GM18511 (cell line): ENCODE results near the gene LEF1.

ENCODE experiments used
- ATAC-seq: cut with Tn5 transposase; IDR thresholded peaks from one replicate; pipeline ENCODE4 v1.9.1; 2021; ENCODE audit warnings: mild to moderate bottlenecking, moderate library complexity; ENCODE audit not compliant: unreplicated experiment

LEF1 gene

DNA sequence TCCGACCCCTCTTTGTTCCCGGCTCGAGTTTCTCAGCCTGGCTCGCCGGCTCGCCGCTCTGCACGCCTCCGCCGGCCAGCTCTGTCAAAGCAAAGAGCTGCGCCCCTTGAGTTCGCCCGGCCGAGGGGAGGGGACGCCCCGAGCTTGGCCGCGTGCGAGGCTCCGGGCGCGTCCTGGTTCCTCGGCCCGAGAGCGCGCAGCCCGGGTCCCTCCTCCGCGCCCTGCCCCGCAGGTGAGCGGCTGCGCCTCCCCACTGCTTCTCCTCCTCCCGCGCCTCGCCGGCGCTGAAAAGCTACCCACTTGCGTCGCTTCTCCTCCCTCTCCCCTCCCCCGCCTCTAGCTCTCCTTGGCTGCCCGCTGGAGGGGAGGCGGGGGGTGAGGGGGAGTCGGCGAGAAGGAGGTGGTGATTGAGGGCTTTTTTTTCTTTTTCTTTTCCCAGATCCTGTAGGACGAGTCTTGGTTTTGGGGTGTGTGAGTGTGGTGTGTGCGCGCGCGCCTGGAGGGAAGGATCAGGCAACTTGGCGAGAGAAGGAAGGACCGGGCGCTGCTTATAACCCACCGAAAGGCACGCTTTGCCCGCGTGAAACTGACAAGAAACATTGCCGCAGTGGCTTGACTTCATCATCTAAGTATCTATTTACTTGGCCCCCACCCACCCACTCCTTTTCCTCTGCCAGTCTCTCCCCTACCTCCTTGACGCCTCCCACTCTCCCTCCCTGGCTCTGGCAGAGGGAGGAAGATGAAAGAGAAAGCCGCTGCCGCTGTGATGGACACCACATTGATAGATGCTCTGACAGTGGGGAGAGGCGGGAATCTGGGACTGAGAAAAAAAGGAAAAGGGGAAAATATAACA, at the start of gene LEF1:
Gene LEF1 (minus strand): TSS at position 262 of the 853 bp plus-strand sequence. CDS start 1,165 bp downstream, outside the sequence.
- ATAC-seq = peak; percentile 37

DNA sequence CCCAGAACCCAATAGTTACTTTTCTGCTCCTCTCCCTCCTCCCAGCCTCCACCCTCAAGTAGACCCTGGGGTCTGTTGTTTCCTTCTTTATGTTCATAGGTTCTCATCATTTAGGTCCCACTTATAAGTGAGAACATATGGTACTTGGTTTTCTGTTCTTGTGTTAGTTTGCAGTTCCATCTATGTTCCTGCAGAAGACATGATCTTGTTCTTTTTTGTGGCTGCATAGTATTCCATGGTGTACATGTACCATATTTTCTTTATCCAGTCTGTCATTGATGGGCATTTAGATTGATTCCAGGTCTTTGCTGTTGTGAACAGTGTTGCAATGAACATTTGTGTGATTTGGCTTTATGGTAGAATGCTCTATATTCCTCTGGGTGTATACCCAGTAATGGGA, 47.8 kb upstream of the LEF1 start:
- ATAC-seq = no peak

DNA sequence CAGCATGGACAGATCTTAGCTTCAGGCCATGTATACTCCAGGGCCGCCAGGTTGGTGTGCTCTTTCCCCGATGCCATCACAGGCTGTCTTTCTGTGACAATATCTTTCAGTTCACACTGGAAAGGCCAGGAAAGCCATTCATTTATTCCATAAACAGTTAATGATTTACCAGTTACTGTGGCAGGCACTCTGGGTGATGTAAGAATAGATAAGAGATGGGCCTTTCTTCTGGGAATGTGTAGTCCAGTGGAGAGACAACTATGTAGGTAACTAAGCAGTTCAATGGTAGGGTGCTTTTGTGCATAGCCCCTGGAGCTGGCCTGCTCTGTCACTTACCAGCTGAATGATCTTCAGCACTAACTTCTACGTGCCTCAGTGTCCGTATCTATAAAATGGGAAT, 46.3 kb upstream of the LEF1 start:
- no peak for ATAC-seq

DNA sequence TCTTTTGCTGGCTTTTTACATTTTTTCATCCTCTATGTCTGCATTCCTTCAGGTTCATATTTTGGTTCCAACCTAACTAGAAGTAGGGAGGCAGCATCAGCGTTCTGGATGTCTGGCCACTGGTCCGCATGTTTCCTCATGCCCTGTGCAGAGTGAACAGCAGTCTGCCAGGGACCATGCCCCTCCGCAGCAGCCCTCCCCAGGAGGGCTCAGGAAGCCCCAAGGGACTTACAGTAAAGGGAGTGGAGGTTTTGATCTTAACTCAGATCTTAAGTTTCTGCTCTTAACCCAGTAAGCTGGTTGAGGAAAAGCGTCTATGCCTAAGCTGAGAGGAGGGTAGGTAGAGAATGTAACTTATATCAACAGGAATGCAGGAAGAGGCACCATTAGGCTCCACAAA, 45.0 kb upstream of the LEF1 start:
- ATAC-seq = no peak

DNA sequence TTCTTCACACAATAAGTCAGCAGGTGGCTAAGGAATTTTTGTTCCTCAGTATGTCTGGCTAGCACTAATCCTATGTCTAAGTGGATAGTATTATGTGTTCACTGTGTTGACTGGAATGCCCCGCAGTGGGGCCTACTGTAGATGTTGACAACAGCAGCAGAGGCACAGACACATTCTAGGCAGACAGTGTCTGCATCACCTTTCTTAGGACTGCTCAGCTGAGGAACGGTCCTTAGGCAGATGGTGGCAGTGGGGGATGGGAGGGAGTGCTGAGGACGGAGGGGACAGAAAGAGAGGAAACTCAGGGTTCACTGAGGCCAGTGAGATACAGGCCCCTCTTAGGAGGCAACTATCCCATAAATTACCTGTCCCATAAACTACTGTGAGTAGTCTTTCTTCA, 44.6 kb upstream of the LEF1 start:
- no peak for ATAC-seq

DNA sequence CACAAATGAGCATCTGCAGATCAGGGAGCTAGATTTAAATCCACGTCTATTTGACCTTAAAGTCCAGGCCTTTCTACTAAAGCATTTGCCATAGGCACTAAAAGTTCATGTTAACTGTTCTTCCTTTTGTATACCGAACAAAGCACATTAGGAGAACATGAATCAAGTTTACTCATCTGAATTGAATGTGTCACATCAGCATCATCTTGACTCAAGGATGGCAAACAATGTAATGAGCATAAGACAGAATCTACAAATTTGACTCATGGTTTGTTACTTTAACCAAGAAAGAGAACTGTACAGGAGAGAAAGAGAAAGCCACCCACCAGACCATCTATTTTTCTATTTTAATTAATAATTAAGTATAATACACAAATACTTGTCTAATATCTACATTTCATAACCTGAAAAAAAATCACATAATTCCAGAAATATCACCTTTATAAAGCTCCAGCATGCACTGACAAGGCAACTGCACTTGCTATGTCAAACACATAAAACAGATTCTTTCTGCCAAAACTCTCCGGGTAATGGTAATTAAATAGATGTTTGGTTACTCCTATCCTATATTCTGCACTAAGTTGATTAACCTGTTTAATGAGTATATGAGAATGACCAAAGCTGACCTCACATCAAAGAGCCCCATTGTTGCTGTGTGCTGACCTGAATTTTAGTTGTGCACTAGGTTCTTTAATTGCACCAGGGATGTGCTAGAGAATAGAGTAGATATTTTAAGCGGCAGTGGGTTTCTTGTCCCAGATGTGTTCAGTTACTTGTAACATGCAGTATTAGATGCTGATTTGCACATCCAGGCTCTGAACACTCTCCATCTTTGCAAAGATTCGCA, 42.5 kb upstream of the LEF1 start:
- ATAC-seq = no peak

DNA sequence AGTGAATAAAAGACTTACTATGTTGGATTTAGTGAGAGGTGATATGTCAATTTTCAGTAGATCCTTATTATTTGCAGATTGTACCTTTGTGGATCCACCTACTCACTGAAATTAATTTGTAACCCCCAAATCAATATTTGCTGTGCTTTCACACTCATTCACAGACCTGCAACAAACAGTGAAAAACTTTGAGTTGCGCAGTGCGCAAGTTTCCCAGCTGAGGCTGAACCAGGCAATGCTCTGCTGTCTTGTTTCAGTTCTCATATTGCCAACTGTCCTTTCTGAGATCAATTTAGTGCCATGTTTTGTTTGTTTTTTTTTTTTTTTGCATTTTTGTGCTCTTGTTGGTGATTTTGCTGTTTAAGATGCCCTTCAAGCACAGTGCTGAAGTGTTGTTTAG, 40.8 kb upstream of the LEF1 start:
- ATAC-seq = no peak

DNA sequence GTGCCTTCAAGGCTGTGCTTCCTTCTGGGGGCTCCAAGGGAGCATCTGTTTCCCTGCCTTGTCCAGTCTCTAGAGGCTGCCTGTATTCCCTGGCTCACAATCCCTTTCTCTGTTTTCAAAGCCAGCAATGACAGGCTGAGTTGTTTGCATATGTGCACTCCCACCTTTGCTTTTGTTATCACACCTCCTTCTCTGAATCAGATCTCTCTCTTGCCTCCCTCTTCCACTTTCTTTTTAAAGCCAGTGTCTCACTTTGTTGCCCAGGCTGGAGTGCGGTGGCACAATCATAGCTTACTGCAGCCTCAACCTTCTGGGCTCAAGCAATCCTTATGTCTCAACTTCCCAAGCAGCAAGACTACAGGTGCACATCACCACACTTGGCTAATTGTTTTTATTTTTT, 37.1 kb upstream of the LEF1 start:
- ATAC-seq = no peak

DNA sequence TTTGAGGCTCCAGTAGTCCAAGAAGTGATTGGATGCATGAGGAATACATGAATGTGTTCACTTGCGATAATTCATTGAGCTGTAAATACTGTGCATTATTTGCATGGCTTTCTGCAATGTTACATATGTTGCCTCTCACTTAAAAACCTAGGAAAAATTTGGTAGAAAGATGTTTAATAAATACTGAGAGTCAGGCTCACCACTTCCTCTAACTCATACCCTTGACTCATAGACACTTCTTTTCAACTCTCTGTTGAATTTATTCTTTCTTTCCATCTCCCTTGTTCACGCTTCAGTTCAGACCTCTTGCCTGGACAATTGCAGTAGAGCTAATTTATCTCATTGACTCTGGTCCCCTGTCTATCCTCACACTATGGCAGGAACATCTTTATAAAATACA, 35.8 kb upstream of the LEF1 start:
- ATAC-seq = no peak

DNA sequence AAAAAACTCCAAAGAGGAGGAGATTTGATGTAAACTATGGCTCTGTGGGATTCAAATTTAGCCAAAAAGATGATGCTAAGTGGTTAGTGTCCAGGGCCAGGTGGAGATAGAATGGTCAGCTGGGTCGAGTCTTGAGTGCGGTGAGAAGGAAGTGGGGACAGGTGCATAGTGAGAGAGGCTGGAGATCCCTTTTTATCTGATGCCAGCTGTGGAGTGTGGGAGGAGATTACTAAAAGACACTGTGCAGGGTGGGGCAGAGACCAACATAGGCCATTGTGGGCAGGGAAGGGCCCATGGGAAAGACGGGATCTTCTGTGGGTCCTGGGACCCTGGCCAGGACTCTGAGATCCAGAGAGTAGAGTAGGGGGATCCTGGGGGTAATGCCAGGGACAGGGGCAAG, 34.6 kb upstream of the LEF1 start:
- no peak for ATAC-seq

DNA sequence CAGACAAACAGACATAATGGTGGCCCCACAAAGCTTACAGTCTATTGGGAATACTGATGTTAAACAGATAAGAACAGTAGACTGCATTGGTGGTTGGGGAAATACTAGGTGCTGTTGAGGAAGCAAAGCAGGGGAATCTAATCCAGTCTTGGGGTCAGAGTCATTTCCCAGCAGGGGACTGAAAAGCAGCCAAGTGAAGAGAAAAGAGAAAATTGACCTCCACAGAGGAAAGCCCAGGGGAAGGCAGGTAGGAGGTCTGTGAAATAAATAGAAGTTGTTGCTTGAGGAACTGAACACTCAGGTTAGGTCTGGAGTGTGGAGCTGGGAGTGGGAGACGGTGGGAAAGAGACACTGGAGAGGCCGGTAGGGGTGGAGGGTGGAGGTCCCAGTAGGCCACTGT, 33.0 kb upstream of the LEF1 start:
- ATAC-seq = no peak

DNA sequence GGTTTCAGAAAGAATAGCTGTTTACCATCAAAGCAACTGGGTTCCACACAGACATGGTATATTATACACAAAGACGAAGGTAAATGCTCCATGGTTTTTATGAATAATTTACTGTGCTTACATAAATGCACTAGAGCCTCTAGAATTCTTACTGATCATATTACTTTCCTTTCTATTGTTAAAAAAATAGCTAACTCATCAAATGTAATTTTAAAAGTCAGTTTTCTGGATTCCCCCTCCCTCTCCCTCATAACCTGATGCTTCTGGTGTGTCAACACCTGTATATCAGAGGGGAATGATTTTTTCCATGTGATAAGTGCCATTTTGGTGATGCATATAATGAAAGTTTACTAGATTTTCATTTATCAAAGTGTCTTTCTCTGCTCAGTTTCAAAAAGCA, 31.1 kb upstream of the LEF1 start:
- ATAC-seq = no peak

DNA sequence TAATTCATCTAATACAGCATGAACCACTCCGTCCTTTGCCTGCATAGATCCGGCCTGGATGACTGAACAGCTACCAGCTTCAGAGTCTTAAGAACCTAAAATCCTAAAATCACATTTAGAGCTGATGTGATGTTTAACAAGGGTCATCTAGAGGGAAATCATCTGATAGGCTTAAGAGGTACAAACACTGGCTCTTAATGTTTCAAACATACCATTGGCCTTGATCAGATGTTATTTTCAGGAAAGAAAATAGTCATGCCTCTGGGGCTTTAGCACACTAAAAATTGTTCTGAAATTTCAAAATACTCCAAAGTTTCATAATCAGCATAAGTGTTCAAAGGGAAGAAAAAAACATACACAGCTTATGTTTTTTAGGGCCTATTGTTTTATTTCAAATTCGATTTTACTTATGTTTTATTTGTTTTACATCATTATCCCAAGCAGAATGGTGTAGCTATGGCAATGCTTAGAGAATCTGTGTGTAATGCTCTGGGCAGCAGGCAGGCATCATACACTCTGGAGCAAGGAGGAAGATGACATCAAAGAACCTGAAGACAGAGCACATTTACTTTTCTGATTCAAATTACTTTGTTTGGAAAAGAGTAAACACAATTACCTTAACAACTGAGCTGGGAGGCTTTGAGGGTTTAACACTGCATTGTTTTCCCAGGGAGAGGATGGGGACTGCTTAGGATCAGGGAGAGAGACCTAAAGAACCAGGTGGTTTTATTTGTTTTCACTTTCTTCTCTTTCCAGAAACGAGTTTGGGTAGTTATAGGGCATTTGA, 25.3 kb upstream of the LEF1 start:
- no peak for ATAC-seq

DNA sequence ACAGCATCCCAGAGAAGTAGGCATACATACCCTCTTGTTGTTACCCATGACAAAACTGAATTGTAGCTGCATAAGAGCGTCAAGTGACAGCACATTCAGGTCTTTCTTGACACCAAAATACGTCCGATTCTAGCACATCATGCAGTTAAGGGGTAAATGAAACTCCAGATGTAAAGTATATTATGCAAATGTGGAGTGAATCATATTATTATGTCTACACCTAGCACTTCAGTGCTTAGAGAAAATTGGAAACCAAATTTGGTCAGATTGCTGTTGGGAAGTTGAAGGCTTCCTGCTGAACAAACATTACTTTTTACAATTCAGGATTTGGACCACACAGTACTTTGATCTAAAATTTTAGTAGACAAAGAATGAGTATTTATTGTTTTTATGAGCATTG, 24.2 kb upstream of the LEF1 start:
- ATAC-seq = no peak

DNA sequence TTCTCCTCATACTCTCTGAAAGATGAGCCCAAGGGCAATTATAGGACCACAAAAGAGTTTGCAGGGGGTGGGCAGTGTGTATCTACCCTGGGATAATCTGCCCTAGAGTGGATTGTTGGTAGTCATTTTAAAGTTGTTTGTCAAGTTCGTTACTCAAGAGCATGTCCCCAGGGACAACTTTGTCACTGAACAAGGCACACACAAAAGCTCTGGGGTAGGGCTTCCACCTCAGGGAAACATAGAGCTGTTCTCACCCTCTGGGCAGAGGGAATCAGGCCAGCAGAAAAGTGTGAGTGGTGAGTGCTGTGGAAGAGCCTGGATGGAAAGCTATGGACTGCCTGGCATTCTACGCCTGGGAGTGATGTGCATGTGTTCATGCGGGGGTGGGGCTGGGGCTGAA, 23.3 kb upstream of the LEF1 start:
- no peak for ATAC-seq

DNA sequence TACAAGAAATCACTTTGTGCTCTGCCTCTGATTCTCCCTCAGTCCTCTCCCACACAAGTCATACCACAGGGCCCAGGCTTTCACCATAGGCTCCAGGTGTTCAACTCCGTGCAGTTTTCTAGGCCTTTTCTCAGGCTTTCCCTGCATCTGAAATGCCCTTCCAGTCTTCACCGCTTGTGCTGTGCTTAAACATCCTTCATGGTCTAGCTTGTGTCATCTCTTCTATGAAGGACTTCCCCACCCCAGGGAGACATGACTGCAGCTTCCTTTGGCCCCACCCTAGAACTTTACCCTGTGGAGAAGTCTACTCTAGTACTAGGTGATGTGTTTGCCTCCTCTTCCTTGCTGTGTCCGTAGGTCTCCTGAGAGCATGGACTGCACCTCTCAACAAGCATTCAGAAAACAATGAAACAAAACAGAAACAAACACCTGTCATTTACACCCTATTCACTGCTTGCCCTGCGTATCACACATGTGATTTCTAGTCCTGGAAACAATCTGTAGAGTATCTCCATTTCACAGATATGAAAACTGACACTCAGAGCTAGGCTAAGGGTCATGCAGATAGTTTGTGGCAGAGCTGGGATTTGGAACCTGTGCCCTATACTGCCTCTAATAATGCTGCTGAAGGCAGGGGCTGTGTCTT, 22.7 kb upstream of the LEF1 start:
- no peak for ATAC-seq

DNA sequence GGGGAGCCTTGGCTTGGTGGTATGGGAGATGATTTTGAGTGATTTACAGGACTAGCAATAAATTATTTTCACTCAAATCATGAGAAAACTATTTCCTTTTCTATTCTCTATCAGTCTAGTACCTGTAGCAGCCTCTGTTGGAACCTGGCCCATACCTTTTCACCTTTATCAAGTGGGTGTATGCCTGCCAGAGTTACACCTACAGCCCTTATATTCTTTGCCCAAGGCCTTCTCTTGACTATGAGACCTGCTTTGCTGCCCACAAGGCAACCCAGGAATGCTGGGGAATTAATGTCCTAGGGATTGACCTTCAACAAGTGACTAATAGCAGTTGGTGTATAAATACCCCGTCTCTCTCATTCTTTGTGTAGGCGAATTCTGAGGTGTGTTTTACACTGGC, 20.0 kb upstream of the LEF1 start:
- ATAC-seq = no peak

DNA sequence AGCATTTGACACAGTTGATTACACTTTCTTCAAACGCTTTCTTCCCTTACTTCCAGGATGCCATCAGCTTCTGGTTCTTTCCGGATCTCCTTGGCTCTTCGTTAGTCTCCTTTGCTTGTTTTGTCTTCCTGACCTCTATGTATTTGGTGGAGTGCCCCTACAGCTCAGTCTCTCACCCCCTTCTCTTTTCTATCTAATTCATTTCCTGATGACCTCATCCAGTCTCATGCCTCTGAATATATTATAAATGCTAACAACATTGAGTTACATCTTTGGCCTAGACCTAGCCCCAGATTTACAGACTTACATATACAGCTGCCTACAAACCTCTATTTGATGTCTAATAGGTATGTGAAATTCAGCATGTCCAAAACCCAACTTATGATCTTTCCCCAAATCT, 16.5 kb upstream of the LEF1 start:
- ATAC-seq = no peak

DNA sequence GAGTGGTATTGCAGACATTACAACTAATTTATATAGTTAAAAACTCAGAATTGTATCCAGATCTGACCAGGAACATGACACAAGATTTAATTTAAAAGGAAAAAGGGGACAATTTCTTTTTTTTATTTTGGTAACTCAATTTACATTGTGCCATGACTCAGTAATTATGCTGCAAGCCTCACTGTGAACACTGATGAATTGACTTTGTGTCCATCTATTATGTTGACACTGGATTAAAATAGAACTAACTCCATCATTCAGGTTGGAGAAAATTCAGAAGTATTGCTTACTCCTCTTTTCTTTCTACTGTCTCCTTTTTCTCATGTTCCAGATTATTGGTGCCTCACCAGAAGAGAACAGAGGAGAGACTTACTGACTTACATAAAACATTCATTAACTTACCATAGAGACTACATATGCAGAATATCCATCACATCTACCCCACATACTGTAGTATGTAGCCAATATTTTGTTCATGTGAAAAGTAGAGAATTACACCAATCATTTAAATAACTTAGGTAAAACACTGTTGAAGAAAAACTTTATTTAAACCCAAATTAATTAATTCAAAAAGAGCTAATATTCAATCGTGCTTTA, 15.8 kb upstream of the LEF1 start:
- no peak for ATAC-seq

DNA sequence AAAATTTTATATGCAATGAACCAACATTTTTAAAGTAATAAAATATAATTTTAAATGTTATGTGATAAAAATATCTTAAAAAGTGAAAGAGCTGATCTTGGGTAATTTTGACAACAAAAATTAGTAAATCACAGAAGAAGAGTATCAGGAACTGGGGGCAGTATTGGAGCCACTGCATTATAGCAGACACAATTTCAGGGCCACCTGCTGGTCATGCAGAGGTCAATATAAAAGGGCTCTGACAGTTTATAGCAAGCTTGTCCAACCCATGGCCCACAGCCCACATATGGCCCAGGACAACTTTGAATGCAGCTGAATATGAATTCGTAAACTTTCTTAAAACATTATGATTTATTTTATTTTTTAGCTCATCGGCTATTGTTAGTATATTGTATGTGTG, 13.0 kb upstream of the LEF1 start:
- ATAC-seq = peak; percentile 78

DNA sequence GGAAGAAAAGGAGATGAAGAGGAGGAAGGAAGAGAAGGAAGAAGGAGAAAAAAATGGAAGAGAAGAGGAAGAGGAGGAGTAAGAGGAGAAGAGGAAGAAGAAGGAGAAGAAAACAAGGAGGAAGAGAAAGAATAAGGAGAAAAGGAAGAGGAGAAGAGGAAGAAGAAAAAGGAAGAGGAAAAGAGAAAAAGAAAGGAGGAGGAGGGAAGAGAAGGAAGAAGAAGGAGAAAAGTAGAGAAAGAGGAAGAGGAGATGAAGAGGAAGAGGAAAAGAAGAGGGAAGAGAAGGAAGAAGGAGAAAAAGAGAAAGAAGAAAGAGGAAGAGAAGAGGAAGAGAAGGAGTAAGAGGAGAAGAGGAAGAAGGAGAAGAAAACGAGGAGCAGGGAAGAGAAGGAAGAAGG, 11.8 kb upstream of the LEF1 start:
- ATAC-seq = no peak
